Activated T-helper 1 cell treated with Interleukin-2 at 50 U/mL for 16 hours (primary cell): ENCODE data around the gene NUTM2G.
"Not testable (repeated sequence)": the region's sequence is repeated elsewhere in the genome, so short reads cannot be mapped to it uniquely, and the experiment has no call there.

ENCODE experiments used
- DNase-seq: peaks from one replicate; pipeline ENCODE4 v3.0.0-alpha.2; 2020; ENCODE audit warnings: low read depth

NUTM2G gene

DNA sequence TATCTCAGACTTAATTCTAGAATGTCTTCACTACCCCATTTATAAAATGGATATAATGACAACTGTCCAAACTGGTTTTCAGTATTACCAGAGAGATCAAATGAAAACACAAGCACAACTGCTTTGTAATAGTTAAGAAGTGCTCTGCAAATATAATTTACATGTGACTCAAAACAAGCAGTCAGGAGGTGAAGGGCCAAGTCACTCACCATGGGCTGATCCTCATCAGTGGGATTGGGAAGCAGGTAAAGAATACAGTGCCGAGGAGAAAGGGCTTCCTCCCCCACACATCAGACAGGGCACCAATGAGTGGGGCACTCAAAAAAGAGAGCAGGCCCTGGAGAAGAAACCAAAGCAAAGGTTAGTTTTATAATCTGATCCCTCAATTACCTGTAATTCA is 20.7 kb downstream of the NUTM2G start:
- not testable (repeated sequence) for DNase-seq

DNA sequence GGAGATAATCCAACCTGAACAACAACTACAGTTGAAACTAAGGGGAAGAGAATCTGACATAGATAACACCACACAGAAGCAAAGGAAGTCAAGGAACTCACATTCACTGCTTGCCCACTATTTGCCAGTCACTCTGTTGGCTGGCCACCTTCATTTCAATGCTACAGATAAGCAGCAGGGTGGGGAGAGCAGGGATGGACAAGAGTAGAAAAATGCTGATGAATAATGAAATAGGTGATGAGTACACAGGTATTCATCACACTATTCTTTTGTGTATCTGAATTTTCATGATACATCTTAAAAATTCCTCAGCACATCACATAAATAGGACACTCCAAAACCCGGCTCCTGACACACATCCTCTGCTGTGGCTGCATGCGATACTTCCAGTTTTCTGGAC is 21.9 kb downstream of the NUTM2G start:
- DNase-seq, result not testable (repeated sequence)

DNA sequence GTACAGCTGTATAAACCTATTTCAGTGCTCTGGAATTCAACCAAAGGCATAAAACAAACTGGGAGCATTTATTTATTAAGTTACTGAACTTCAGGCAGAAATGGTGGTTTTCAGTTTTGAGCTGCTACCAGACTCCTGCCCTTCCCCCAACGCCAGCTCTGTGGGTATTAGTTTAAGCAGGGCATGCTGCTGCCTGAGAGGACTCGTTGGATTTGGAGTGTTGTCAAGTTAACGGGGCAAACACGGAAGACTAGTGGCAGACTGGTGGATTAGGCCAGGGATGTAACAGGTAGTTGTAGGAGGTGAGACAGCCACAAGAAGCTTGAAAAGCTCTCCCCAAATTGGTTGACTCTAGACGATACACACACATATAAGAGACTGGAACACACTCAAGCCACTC is 38.9 kb downstream of the NUTM2G start:
- DNase-seq, result not testable (repeated sequence)

DNA sequence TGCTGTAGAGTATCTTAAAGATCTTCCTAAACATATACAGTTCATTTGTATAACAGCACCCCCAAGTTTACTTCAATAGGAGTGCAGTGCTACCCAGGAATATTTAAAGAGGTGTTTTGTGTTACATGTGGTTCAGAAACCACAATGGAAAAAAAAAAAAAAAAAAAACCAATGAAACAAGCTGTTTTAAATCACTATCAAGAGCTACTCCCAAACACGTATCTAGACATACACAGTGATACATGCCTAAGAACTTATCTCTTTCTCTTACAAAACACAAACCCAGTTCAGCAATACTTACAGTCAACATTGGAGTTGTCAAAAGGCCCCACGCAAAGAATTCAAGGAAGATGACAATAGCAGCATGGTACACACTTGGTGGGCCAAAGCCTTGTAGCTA is 43.9 kb downstream of the NUTM2G start:
- not testable (repeated sequence) for DNase-seq

DNA sequence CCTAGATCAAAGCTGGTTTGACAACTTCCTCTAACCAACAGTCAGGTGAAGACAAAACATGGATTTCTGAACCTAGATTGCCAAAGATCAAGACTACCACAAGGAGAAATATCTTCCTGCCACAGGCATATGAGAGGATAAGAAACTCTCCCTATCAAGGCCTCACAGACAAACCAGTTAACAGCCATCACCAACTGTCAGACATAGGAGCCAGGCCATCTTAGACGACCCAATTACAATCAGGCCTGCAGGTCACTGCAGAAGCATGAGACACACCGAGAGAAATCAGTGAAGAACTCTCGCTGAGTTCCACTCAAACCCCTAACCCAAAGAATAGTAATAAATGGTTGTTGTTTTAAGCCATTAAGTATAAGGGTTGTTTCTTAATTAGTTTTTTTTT is 45.4 kb downstream of the NUTM2G start:
- DNase-seq, result not testable (repeated sequence)

DNA sequence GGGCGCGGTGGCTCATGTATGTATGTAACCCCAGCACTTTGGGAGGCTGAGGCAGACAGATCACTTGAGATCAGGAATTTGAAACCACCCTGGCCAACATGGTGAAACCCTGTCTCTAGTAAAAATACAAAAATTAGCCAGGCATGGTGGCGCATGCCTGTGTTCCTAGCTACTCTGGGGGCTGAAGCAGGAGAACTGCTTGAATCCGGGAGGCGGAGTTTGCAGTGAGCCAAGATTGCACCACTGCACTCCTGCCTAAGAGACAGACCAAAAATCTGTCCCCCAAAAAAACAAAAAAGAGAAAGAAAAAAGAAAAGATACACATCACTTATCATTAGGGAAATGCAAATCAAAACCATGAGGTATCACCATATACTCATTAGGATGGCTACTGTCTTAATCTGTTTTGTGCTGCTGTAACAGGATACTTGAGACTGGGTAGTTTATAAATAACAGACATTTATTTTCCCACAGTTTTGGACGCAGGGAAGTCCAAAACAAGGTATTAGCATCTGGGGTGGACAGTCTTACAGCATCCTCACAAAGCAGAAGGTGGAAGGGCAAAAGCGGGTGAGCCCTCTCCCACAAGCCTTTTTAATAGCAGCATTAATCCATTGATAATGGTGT is 55.0 kb downstream of the NUTM2G start:
- not testable (repeated sequence) for DNase-seq

DNA sequence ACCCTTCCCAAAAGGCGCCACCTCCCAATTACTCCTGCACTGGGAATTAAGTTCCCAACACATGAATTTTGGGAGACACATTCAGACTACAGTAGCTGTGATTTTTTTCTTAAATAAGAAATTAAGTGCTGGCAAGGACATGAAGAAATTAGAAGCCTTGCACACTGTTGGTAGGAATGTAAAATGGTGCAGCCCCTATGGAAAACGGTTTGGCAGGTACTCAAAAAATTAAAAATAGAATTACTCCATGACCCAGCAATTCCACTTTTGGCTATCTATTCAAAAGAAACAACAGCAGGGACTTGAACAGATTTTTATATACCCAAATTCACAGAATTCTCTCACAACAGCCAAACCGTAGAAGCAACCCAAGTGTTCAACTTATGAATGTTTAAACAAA is 55.5 kb downstream of the NUTM2G start:
- not testable (repeated sequence) for DNase-seq

DNA sequence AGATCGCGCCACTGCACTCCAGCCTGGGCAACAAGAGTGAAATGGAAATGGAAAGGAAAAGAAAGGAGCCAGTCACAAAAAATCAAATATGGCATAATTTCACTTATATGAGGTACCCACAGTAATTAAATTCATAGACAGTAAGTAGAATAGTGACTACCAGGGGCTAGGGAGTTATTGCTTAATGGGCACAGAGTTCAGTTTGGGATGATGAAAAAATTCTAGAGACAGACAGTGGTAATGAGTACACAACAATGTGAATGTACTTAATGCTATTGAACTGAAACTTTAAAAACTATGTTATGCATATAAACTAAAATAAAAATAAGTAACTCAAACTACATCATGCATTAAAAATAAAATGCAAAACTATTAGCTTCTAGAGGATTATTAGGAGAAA is 56.2 kb downstream of the NUTM2G start:
- DNase-seq, result not testable (repeated sequence)
